ENCODE measurements around the gene NBEAL1.

GRCh38 chr2:203042178-203042577 lies 27.5 kb downstream of the NBEAL1 start:
- TF ChIP-seq POLR2A (IDR thresholded peaks at IDR 0.05; ENCODE audit: low read length) (no peak), GATA1 (IDR thresholded peaks at IDR 0.05; ENCODE audit: low read depth, low read length) (no peak)

All from erythroblast (primary cell).